T-helper 17 cell (primary cell): ENCODE data around the gene RPL15. TPM values are rescaled to one million over a fixed set of nuclear protein-coding genes. Genes with fewer than 3 reads are reported as not detected.

Experiments
- ATAC-seq: fragments of 150-1000 bp; cut with Tn5 transposase; 2 replicates; pipeline ENCODE4 v1.10.0; 2021; ENCODE audit warnings: mild to moderate bottlenecking, moderate library complexity
- DNase-seq, 3 donors: peaks; one replicate each; pipeline versions ENCODE4 v3.0.0 to v3.0.0-alpha.2; 2020 to 2021
- H3K9me3 ChIP-seq: one replicate; pipeline ENCODE4 v1.7.0; 2013; ENCODE audit warnings: low read length, mild to moderate bottlenecking; ENCODE audit not compliant: control insufficient read depth, poor library complexity, severe bottlenecking
- H3K27ac Mint-ChIP-seq: one replicate; pipeline ENCODE4 v1.8.0; 2022; ENCODE audit warnings: mild to moderate bottlenecking, moderate library complexity, mixed read lengths
- H3K27me3 Mint-ChIP-seq: one replicate; pipeline ENCODE4 v1.8.0; 2022; ENCODE audit warnings: mixed read lengths
- H3K36me3 Mint-ChIP-seq: one replicate; pipeline ENCODE4 v1.8.0; 2022; ENCODE audit warnings: low read depth, mixed read lengths
- H3K4me1 Mint-ChIP-seq: one replicate; pipeline ENCODE4 v1.8.0; 2022; ENCODE audit warnings: mild to moderate bottlenecking, mixed read lengths
- H3K4me3 Mint-ChIP-seq: one replicate; pipeline ENCODE4 v1.8.0; 2022; ENCODE audit warnings: mild to moderate bottlenecking, moderate library complexity, mixed read lengths
- total RNA-seq, 4 donors: library from RNA in 2 of 4; stranded (reverse) in 2 of 4; gene quantifications; one replicate each; pipeline ENCODE4 v1.2.3 and lab custom pipeline; 2022 to 2026

The RPL15 gene
- total RNA-seq, 2 donors from 2014 or later: 1,887 to 2,036 TPM

GRCh38 chr3:23944861-23945662, 28.1 kb downstream of the RPL15 start, which contains the start of gene NR1D2:
TSS of gene NR1D2 (plus strand) at chr3:23945286. CDS start at chr3:23945579, 293 bp downstream.
- peak within 1 kb of the TSS; percentile 86 for H3K27ac Mint-ChIP-seq
- H3K4me1 Mint-ChIP-seq: peaks cover 36% of the 10 kb centered on the region
- H3K27me3 Mint-ChIP-seq: no peaks in the 10 kb centered on the region
- peak; percentile 78 to 86 (median 80) for DNase-seq
- peak; percentile 61 for ATAC-seq
- peak within 1 kb of the TSS; percentile 96 for H3K4me3 Mint-ChIP-seq
- H3K36me3 Mint-ChIP-seq: no peaks in the 10 kb centered on the region
- no peaks in the 10 kb centered on the region for H3K9me3 ChIP-seq

- peak overlapping the region; percentile 86 for H3K27ac Mint-ChIP-seq
- no peaks in the 10 kb centered on the region for H3K9me3 ChIP-seq
- no peaks in the 10 kb centered on the region for H3K36me3 Mint-ChIP-seq
- peaks cover 42% of the 10 kb centered on the region for H3K4me1 Mint-ChIP-seq
- no peaks in the 10 kb centered on the region for H3K27me3 Mint-ChIP-seq
- H3K4me3 Mint-ChIP-seq: peak overlapping the region; percentile 83
- ATAC-seq (no peak), DNase-seq (no peak)
Observed at GRCh38 chr3:23945663-23945912, 28.7 kb downstream of the RPL15 start.

GRCh38 chr3:23945913-23946687, 29.2 kb downstream of the RPL15 start:
- Mint-ChIP-seq H3K4me3 (peak overlapping the region; percentile 83), H3K27ac (peak overlapping the region; percentile 86)
- peak; percentile 78 for ATAC-seq

GRCh38 chr3:23948761-23949160, 31.8 kb downstream of the RPL15 start:
- Mint-ChIP-seq H3K27me3 (no peaks in the 10 kb centered on the region), H3K4me1 (peaks cover 58% of the 10 kb centered on the region), H3K4me3 (no peak overlapping the region), H3K27ac (peak overlapping the region; percentile 73), H3K36me3 (no peaks in the 10 kb centered on the region)
- ATAC-seq (no peak), DNase-seq (no peak)
- H3K9me3 ChIP-seq: no peaks in the 10 kb centered on the region

More at GRCh38 chr3:23945913-23946687, 29.2 kb downstream of the RPL15 start:
- peaks cover 43% of the 10 kb centered on the region for H3K4me1 Mint-ChIP-seq
- no peaks in the 10 kb centered on the region for H3K36me3 Mint-ChIP-seq
- H3K27me3 Mint-ChIP-seq: no peaks in the 10 kb centered on the region
- peak; percentile 98 to 99 (median 99) for DNase-seq
- no peaks in the 10 kb centered on the region for H3K9me3 ChIP-seq

GRCh38 chr3:23949784-23950183, 32.9 kb downstream of the RPL15 start:
- peak overlapping the region; percentile 79 for H3K4me3 Mint-ChIP-seq
- H3K4me1 Mint-ChIP-seq: peaks cover 56% of the 10 kb centered on the region
- H3K27me3 Mint-ChIP-seq: no peaks in the 10 kb centered on the region
- peak overlapping the region; percentile 73 for H3K27ac Mint-ChIP-seq
- ATAC-seq (no peak), DNase-seq (no peak)
- H3K36me3 Mint-ChIP-seq: peaks cover 3% of the 10 kb centered on the region
- no peaks in the 10 kb centered on the region for H3K9me3 ChIP-seq

GRCh38 chr3:23950293-23950692, 33.4 kb downstream of the RPL15 start:
- DNase-seq (no peak), ATAC-seq (no peak)
- H3K9me3 ChIP-seq: no peaks in the 10 kb centered on the region
- Mint-ChIP-seq H3K27ac (peak overlapping the region; percentile 73), H3K4me1 (peaks cover 58% of the 10 kb centered on the region), H3K4me3 (peak overlapping the region; percentile 79), H3K36me3 (peaks cover 3% of the 10 kb centered on the region), H3K27me3 (no peaks in the 10 kb centered on the region)

- DNase-seq: no peak
- H3K9me3 ChIP-seq: no peaks in the 10 kb centered on the region
- H3K4me1 Mint-ChIP-seq: peaks cover 59% of the 10 kb centered on the region
- H3K36me3 Mint-ChIP-seq: peaks cover 3% of the 10 kb centered on the region
- H3K27ac Mint-ChIP-seq: peak overlapping the region; percentile 73
- ATAC-seq: no peak
- no peaks in the 10 kb centered on the region for H3K27me3 Mint-ChIP-seq
- H3K4me3 Mint-ChIP-seq: peak overlapping the region; percentile 60
Observed at GRCh38 chr3:23952646-23953045, 35.7 kb downstream of the RPL15 start.

- peak overlapping the region; percentile 83 for H3K27ac Mint-ChIP-seq
- ATAC-seq (peak; percentile 6), DNase-seq (no peak)
- no peak overlapping the region for H3K4me3 Mint-ChIP-seq
- peaks cover 52% of the 10 kb centered on the region for H3K4me1 Mint-ChIP-seq
- no peaks in the 10 kb centered on the region for H3K9me3 ChIP-seq
- no peaks in the 10 kb centered on the region for H3K27me3 Mint-ChIP-seq
- H3K36me3 Mint-ChIP-seq: peaks cover 3% of the 10 kb centered on the region
Observed at GRCh38 chr3:23953523-23953922, 36.6 kb downstream of the RPL15 start.

GRCh38 chr3:23954144-23954543, 37.2 kb downstream of the RPL15 start:
- Mint-ChIP-seq H3K4me1 (peaks cover 51% of the 10 kb centered on the region), H3K27me3 (no peaks in the 10 kb centered on the region), H3K27ac (peak overlapping the region; percentile 83), H3K4me3 (no peak overlapping the region), H3K36me3 (peaks cover 4% of the 10 kb centered on the region)
- no peak for ATAC-seq
- DNase-seq: no peak
- H3K9me3 ChIP-seq: no peaks in the 10 kb centered on the region

- Mint-ChIP-seq H3K4me3 (peak overlapping the region; percentile 12), H3K27ac (peak overlapping the region; percentile 61), H3K4me1 (peaks cover 42% of the 10 kb centered on the region), H3K27me3 (no peaks in the 10 kb centered on the region), H3K36me3 (peaks cover 6% of the 10 kb centered on the region)
- no peak for ATAC-seq
- DNase-seq: no peak
- H3K9me3 ChIP-seq: no peaks in the 10 kb centered on the region
Observed at GRCh38 chr3:23956701-23957100, 39.8 kb downstream of the RPL15 start.

GRCh38 chr3:23959135-23959900, 42.4 kb downstream of the RPL15 start:
- peak; percentile 27 for ATAC-seq
- Mint-ChIP-seq H3K4me3 (peak overlapping the region; percentile 33), H3K36me3 (peaks cover 6% of the 10 kb centered on the region), H3K4me1 (peaks cover 36% of the 10 kb centered on the region), H3K27me3 (no peaks in the 10 kb centered on the region), H3K27ac (peak overlapping the region; percentile 81)
- no peaks in the 10 kb centered on the region for H3K9me3 ChIP-seq
- no peak for DNase-seq

- no peaks in the 10 kb centered on the region for H3K9me3 ChIP-seq
- Mint-ChIP-seq H3K27ac (peak overlapping the region; percentile 79), H3K4me3 (no peak overlapping the region), H3K27me3 (no peaks in the 10 kb centered on the region), H3K4me1 (peaks cover 34% of the 10 kb centered on the region), H3K36me3 (peaks cover 7% of the 10 kb centered on the region)
- ATAC-seq: no peak
- no peak for DNase-seq
Observed at GRCh38 chr3:23960649-23961048, 43.7 kb downstream of the RPL15 start.

GRCh38 chr3:23961066-23961465, 44.1 kb downstream of the RPL15 start:
- Mint-ChIP-seq H3K4me1 (peaks cover 35% of the 10 kb centered on the region), H3K36me3 (peaks cover 10% of the 10 kb centered on the region), H3K27me3 (no peaks in the 10 kb centered on the region), H3K27ac (peak overlapping the region; percentile 79), H3K4me3 (no peak overlapping the region)
- DNase-seq: no peak
- no peak for ATAC-seq
- no peaks in the 10 kb centered on the region for H3K9me3 ChIP-seq
